LNCAP (cell line): ENCODE results near the gene TRIM10.
A peak's percentile ranks its signal among the peaks of the same experiment; 100 is the strongest.

ENCODE experiments used
- CTCF ChIP-seq: fragments of 450-650 bp; IDR thresholded peaks from 2 replicates; pipeline ENCODE4 v1.5.1; 2017; ENCODE audit warnings: mild to moderate bottlenecking

TRIM10 gene

GRCh38 chr6:30142665-30143064 is 18.3 kb downstream of the TRIM10 start:
- no peak for TF ChIP-seq CTCF

GRCh38 chr6:30136570-30137286 is 24.3 kb downstream of the TRIM10 start:
- TF ChIP-seq CTCF, result no peak

GRCh38 chr6:30135757-30136156 is 25.3 kb downstream of the TRIM10 start, which contains the start of gene TRIM40:
Gene TRIM40, plus strand, starts transcription at chr6:30136140. Its CDS starts 897 bp downstream, at chr6:30137037.
- TF ChIP-seq CTCF, result no peak

- no peak for TF ChIP-seq CTCF
Measured at GRCh38 chr6:30135147-30135546, 25.9 kb downstream of the TRIM10 start.

- no peak for TF ChIP-seq CTCF
Measured at GRCh38 chr6:30131947-30132497, 29.0 kb downstream of the TRIM10 start.

- peak; percentile 98 for TF ChIP-seq CTCF
Measured at GRCh38 chr6:30130887-30131862, 29.8 kb downstream of the TRIM10 start.

- no peak for TF ChIP-seq CTCF
Measured at GRCh38 chr6:30130179-30130679, 30.8 kb downstream of the TRIM10 start.
